ENCODE data around the gene TSHZ3.

Gene TSHZ3

GRCh38 chr19:31261603-31262212, 87.5 kb downstream of the TSHZ3 start:
- DNase-seq = no peak

- no peak for DNase-seq
Observed at GRCh38 chr19:31261019-31261602, 88.1 kb downstream of the TSHZ3 start.

GRCh38 chr19:31260171-31260933, 88.9 kb downstream of the TSHZ3 start:
- no peak for DNase-seq

- DNase-seq = no peak
Observed at GRCh38 chr19:31258211-31259052, 90.8 kb downstream of the TSHZ3 start.

- DNase-seq = no peak
Observed at GRCh38 chr19:31257426-31258130, 91.7 kb downstream of the TSHZ3 start.

GRCh38 chr19:31257025-31257424, 92.2 kb downstream of the TSHZ3 start:
- no peak for DNase-seq

GRCh38 chr19:31256593-31256960, 92.7 kb downstream of the TSHZ3 start:
- DNase-seq = no peak

GRCh38 chr19:31255831-31256592, 93.2 kb downstream of the TSHZ3 start:
- DNase-seq = no peak

GRCh38 chr19:31255174-31255799, 93.9 kb downstream of the TSHZ3 start:
- DNase-seq = no peak

GRCh38 chr19:31254611-31255010, 94.6 kb downstream of the TSHZ3 start:
- DNase-seq = no peak

GRCh38 chr19:31254180-31254551, 95.1 kb downstream of the TSHZ3 start:
- no peak for DNase-seq

GRCh38 chr19:31253526-31254179, 95.6 kb downstream of the TSHZ3 start:
- no peak for DNase-seq

- no peak for DNase-seq
Observed at GRCh38 chr19:31252441-31252840, 96.8 kb downstream of the TSHZ3 start.

GRCh38 chr19:31249217-31249616, 100.0 kb downstream of the TSHZ3 start:
- no peak for DNase-seq

- DNase-seq = no peak
Observed at GRCh38 chr19:31235806-31236205, 113.4 kb downstream of the TSHZ3 start.

- no peak for DNase-seq
Observed at GRCh38 chr19:31233295-31233800, 115.9 kb downstream of the TSHZ3 start.

GRCh38 chr19:31232871-31233270, 116.4 kb downstream of the TSHZ3 start:
- no peak for DNase-seq

GRCh38 chr19:31232180-31232579, 117.1 kb downstream of the TSHZ3 start:
- DNase-seq = no peak

- DNase-seq = no peak
Observed at GRCh38 chr19:31231237-31231636, 118.0 kb downstream of the TSHZ3 start.

GRCh38 chr19:31226151-31226935, 122.9 kb downstream of the TSHZ3 start:
- no peak for DNase-seq
